Measurements from ENCODE around the gene MRPL4.
A peak's percentile ranks its signal among the peaks of the same experiment; 100 is the strongest.

MRPL4 gene

GRCh38 chr19:10259162-10259905 is 7.3 kb downstream of the MRPL4 start:
- Histone ChIP-seq H3K9me3 (ENCODE audit: control insufficient read depth, low read length) (no peaks in the 10 kb centered on the region), H3K27ac (ENCODE audit: insufficient read depth, low read depth, low read length, poor library complexity, severe bottlenecking) (no peak overlapping the region), H3K36me3 (ENCODE audit: control insufficient read depth, insufficient read depth, low read length) (peaks cover 10% of the 10 kb centered on the region), H3K4me3 (ENCODE audit: insufficient read depth, low read depth, low read length) (no peak overlapping the region), H3K4me1 (ENCODE audit: control insufficient read depth, insufficient read depth, low read length) (no peaks in the 10 kb centered on the region), H3K27me3 (ENCODE audit: control insufficient read depth, insufficient read depth, low read length, poor library complexity, severe bottlenecking) (no peaks in the 10 kb centered on the region)
- WGBS, 2 experiments, result 66 to 70% methylated on average over 32 of the region's 32 CpGs

DNA sequence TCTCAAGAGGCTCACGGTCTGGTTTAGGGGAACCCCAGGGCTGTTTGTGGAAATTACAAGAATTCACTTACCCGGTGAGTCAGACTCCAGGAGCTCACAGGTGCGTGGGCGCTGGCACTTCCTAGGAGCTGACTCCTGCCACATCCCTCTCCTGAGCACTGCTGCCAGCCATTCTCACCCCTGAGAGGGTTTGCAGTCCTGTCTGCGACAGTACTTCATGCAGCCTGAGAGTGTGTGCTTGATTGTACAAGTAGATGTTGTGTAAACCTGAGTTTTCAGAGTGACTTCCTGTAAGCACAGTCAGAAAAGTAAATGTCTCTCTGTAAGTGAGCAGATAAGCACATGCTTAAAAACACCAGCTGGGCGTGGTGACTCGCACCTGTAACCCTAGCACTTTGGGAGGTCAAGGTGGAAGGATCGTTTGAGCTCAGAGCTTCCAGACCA is 8.1 kb downstream of the MRPL4 start:
- Histone ChIP-seq H3K4me3 (ENCODE audit: insufficient read depth, low read depth, low read length) (no peak overlapping the region), H3K27me3 (ENCODE audit: control insufficient read depth, insufficient read depth, low read length, poor library complexity, severe bottlenecking) (no peaks in the 10 kb centered on the region), H3K27ac (ENCODE audit: insufficient read depth, low read depth, low read length, poor library complexity, severe bottlenecking) (no peak overlapping the region), H3K36me3 (ENCODE audit: control insufficient read depth, insufficient read depth, low read length) (peaks cover 10% of the 10 kb centered on the region), H3K4me1 (ENCODE audit: control insufficient read depth, insufficient read depth, low read length) (no peaks in the 10 kb centered on the region), H3K9me3 (ENCODE audit: control insufficient read depth, low read length) (no peaks in the 10 kb centered on the region)
- WGBS, 2 experiments, result 95% methylated on average over 8 of the region's 8 CpGs

- 90 to 93% methylated on average over 7 of the region's 7 CpGs for WGBS, 2 experiments
- H3K27me3 ChIP-seq (ENCODE audit: control insufficient read depth, insufficient read depth, low read length, poor library complexity, severe bottlenecking), result no peaks in the 10 kb centered on the region
These were observed 10.8 kb downstream of the MRPL4 start for GRCh38 chr19:10262771-10263170.

GRCh38 chr19:10266706-10267105 is 14.7 kb downstream of the MRPL4 start:
- Histone ChIP-seq H3K4me3 (ENCODE audit: insufficient read depth, low read depth, low read length) (no peak overlapping the region), H3K36me3 (ENCODE audit: control insufficient read depth, insufficient read depth, low read length) (no peaks in the 10 kb centered on the region), H3K27me3 (ENCODE audit: control insufficient read depth, insufficient read depth, low read length, poor library complexity, severe bottlenecking) (peaks cover 27% of the 10 kb centered on the region), H3K4me1 (ENCODE audit: control insufficient read depth, insufficient read depth, low read length) (no peaks in the 10 kb centered on the region), H3K9me3 (ENCODE audit: control insufficient read depth, low read length) (no peaks in the 10 kb centered on the region), H3K27ac (ENCODE audit: insufficient read depth, low read depth, low read length, poor library complexity, severe bottlenecking) (no peak overlapping the region)
- 89 to 97% methylated on average over 7 of the region's 7 CpGs for WGBS, 2 experiments

More at GRCh38 chr19:10262771-10263170, 10.8 kb downstream of the MRPL4 start:
- Histone ChIP-seq H3K27ac (ENCODE audit: insufficient read depth, low read depth, low read length, poor library complexity, severe bottlenecking) (no peak overlapping the region), H3K36me3 (ENCODE audit: control insufficient read depth, insufficient read depth, low read length) (peaks cover 7% of the 10 kb centered on the region), H3K4me3 (ENCODE audit: insufficient read depth, low read depth, low read length) (no peak overlapping the region), H3K4me1 (ENCODE audit: control insufficient read depth, insufficient read depth, low read length) (no peaks in the 10 kb centered on the region), H3K9me3 (ENCODE audit: control insufficient read depth, low read length) (no peaks in the 10 kb centered on the region)

DNA sequence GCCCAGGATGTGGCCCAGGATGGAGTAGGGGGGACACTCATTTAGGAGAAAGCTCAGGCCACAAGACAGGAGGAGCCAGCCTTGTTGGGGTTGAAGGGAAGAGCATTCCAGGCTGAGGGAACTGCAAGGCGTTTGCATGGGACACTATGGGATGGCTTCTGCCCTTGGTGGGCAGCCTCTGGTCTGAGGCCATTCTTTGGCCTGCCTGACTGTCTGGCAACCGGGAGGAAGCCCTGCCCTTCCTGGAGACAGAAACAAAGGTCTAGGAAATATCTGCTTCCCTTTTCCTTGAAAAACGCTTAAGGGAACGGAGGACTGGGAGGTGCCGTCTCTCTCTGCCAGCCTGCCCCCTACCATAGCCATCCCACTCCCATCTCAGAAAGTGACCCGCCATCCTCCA is 16.1 kb downstream of the MRPL4 start:
- Histone ChIP-seq H3K9me3 (ENCODE audit: control insufficient read depth, low read length) (no peaks in the 10 kb centered on the region), H3K4me3 (ENCODE audit: insufficient read depth, low read depth, low read length) (no peak overlapping the region), H3K36me3 (ENCODE audit: control insufficient read depth, insufficient read depth, low read length) (no peaks in the 10 kb centered on the region), H3K4me1 (ENCODE audit: control insufficient read depth, insufficient read depth, low read length) (no peaks in the 10 kb centered on the region), H3K27me3 (ENCODE audit: control insufficient read depth, insufficient read depth, low read length, poor library complexity, severe bottlenecking) (peaks cover 38% of the 10 kb centered on the region), H3K27ac (ENCODE audit: insufficient read depth, low read depth, low read length, poor library complexity, severe bottlenecking) (no peak overlapping the region)
- 85 to 88% methylated on average over 6 of the region's 6 CpGs for WGBS, 2 experiments

DNA sequence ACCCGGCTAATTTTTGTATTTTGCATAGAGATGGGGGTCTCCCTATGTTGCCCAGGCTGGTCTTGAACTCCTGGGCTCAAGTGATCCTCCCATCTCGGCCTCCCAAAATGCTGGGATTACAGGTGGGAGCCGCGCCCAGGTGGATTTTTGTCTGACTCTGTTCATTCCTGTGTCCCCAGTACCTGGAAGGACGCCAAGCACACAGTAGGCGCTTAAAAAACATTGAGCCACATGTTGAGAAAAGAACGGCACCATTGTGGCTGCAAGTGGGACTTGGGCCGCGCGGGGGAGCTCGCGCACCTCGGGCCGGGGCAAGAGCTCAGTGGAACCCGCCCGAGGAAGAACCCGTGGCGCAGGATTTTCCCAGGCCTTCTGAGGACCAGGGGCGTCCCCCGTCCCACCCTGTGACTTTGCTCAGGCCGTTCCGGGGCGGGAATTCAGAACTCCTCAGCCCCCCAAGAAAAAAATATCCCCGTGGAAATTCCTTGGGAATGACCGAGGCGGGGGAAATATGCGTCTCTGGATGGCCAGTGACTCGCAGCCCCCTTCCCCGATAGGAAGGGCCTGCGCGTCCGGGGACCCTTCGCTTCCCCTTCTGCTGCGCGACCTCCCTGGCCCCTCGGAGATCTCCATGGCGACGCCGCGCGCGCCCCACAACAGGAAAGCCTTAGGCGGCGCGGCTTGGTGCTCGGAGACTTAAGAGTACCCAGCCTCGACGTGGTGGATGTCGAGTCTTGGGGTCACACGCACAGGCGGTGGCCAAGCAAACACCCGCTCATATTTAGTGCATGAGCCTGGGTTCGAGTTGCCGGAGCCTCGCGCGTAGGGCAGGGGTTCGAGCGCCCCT is 17.5 kb downstream of the MRPL4 start:
- Histone ChIP-seq H3K9me3 (ENCODE audit: control insufficient read depth, low read length) (no peaks in the 10 kb centered on the region), H3K36me3 (ENCODE audit: control insufficient read depth, insufficient read depth, low read length) (no peaks in the 10 kb centered on the region), H3K27ac (ENCODE audit: insufficient read depth, low read depth, low read length, poor library complexity, severe bottlenecking) (no peak overlapping the region), H3K4me1 (ENCODE audit: control insufficient read depth, insufficient read depth, low read length) (no peaks in the 10 kb centered on the region), H3K27me3 (ENCODE audit: control insufficient read depth, insufficient read depth, low read length, poor library complexity, severe bottlenecking) (peaks cover 38% of the 10 kb centered on the region), H3K4me3 (ENCODE audit: insufficient read depth, low read depth, low read length) (no peak overlapping the region)
- 10 to 11% methylated on average over 59 of the region's 59 CpGs for WGBS, 2 experiments

GRCh38 chr19:10270180-10270615 is 18.2 kb downstream of the MRPL4 start:
- Histone ChIP-seq H3K27me3 (ENCODE audit: control insufficient read depth, insufficient read depth, low read length, poor library complexity, severe bottlenecking) (peaks cover 38% of the 10 kb centered on the region), H3K9me3 (ENCODE audit: control insufficient read depth, low read length) (no peaks in the 10 kb centered on the region), H3K4me3 (ENCODE audit: insufficient read depth, low read depth, low read length) (no peak overlapping the region), H3K36me3 (ENCODE audit: control insufficient read depth, insufficient read depth, low read length) (no peaks in the 10 kb centered on the region), H3K27ac (ENCODE audit: insufficient read depth, low read depth, low read length, poor library complexity, severe bottlenecking) (no peak overlapping the region), H3K4me1 (ENCODE audit: control insufficient read depth, insufficient read depth, low read length) (no peaks in the 10 kb centered on the region)
- WGBS, 2 experiments, result 13 to 16% methylated on average over 37 of the region's 37 CpGs

DNA sequence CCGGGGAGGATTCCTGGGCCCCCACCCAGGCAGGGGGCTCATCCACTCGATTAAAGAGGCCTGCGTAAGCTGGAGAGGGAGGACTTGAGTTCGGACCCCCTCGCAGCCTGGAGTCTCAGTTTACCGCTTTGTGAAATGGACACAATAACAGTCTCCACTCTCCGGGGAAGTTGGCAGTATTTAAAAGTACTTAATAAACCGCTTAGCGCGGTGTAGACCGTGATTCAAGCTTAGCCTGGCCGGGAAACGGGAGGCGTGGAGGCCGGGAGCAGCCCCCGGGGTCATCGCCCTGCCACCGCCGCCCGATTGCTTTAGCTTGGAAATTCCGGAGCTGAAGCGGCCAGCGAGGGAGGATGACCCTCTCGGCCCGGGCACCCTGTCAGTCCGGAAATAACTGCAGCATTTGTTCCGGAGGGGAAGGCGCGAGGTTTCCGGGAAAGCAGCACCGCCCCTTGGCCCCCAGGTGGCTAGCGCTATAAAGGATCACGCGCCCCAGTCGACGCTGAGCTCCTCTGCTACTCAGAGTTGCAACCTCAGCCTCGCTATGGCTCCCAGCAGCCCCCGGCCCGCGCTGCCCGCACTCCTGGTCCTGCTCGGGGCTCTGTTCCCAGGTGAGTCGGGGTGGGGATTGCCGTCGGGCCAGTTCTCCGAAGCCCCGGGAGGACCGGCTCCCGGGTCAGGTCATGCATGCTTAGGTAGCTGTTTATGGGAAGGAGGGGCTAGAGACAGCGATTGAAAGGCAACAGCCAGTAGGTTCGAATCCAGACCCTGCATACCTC is 18.8 kb downstream of the MRPL4 start, which contains the start of gene ICAM1:
TSS of gene ICAM1 (plus strand) at position 505 of the 779 bp plus-strand sequence. CDS start at position 545, 40 bp downstream.
- H3K27me3 ChIP-seq (ENCODE audit: control insufficient read depth, insufficient read depth, low read length, poor library complexity, severe bottlenecking), result peaks cover 38% of the 10 kb centered on the region
- no peaks in the 10 kb centered on the region for H3K4me1 ChIP-seq (ENCODE audit: control insufficient read depth, insufficient read depth, low read length)
- no peaks in the 10 kb centered on the region for H3K9me3 ChIP-seq (ENCODE audit: control insufficient read depth, low read length)
- H3K27ac ChIP-seq (ENCODE audit: insufficient read depth, low read depth, low read length, poor library complexity, severe bottlenecking), result no peak within 1 kb of the TSS
- no peaks in the 10 kb centered on the region for H3K36me3 ChIP-seq (ENCODE audit: control insufficient read depth, insufficient read depth, low read length)
- WGBS, 2 experiments, result 6% methylated on average over 51 of the region's 51 CpGs
- H3K4me3 ChIP-seq (ENCODE audit: insufficient read depth, low read depth, low read length), result peak within 1 kb of the TSS; percentile 11

DNA sequence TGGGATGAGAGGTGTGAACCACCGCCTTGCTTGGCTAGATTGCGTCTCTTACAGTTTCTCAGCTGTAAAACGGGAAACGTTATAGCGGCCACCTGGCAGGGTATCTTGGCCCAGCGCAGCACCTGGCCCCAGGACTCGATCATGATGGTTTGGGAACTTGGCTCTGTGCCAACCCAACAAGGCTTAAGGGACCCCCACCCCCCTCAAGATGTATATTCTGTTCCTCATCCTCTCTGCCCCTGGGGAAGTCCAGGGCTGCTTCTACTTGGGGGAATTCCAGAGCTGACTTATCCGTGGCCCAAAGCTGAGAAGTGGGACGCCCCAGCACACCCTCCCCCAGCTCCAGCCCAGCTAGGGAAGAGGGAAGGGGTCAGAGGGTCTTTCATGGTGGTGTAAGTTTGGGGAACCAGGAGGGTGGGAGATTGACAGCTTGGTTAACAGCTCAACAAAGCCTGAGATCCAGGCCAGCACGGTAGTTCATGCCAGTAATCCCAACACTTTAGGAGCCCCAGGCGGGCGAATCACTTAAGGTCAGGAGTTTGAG is 19.6 kb downstream of the MRPL4 start:
- 68 to 71% methylated on average over 12 of the region's 12 CpGs for WGBS, 2 experiments
- no peak overlapping the region for H3K4me3 ChIP-seq (ENCODE audit: insufficient read depth, low read depth, low read length)
- no peaks in the 10 kb centered on the region for H3K36me3 ChIP-seq (ENCODE audit: control insufficient read depth, insufficient read depth, low read length)
- peaks cover 38% of the 10 kb centered on the region for H3K27me3 ChIP-seq (ENCODE audit: control insufficient read depth, insufficient read depth, low read length, poor library complexity, severe bottlenecking)
- H3K4me1 ChIP-seq (ENCODE audit: control insufficient read depth, insufficient read depth, low read length), result no peaks in the 10 kb centered on the region
- no peak overlapping the region for H3K27ac ChIP-seq (ENCODE audit: insufficient read depth, low read depth, low read length, poor library complexity, severe bottlenecking)
- H3K9me3 ChIP-seq (ENCODE audit: control insufficient read depth, low read length), result no peaks in the 10 kb centered on the region
